ENCODE measurements around the gene FOXP3.

GRCh38 chrX:49204709-49205108 lies 59.8 kb downstream of the FOXP3 start:
- no peak for TF ChIP-seq CTCF (IDR thresholded peaks at IDR 0.05)
- no peak for TF ChIP-seq POLR2A (IDR thresholded peaks at IDR 0.05)
